Measurements from ENCODE around the gene CST5. TPM values are rescaled to one million over a fixed set of nuclear protein-coding genes. Genes with fewer than 3 reads are reported as not detected.
A peak's percentile ranks its signal among the peaks of the same experiment; 100 is the strongest.

The CST5 gene, protein sequence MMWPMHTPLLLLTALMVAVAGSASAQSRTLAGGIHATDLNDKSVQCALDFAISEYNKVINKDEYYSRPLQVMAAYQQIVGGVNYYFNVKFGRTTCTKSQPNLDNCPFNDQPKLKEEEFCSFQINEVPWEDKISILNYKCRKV
- total RNA-seq (not detected), polyA plus RNA-seq (ENCODE audit: insufficient read depth, low read depth, low replicate concordance) (not detected)
- long read RNA-seq, donor 1: 0 reads
- long read RNA-seq, donor 2: 0 reads

DNA sequence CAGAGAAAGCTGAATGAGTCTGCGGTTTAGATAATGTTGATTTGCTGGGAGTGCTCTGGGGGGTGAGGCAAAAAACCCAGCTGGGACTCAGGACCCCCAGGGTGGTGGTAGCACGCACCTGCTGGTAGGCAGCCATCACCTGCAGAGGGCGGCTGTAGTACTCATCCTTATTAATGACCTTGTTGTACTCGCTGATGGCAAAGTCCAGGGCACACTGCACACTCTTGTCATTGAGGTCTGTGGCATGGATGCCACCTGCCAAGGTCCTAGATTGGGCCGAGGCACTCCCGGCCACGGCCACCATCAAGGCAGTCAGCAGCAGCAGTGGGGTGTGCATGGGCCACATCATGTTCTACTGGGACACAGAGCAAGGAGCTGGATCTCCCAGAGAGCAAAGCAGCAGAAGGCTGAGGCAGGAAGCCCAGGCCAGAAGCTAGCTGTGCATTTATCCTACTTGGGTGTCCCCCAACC lies at the start of gene CST5:
TSS of gene CST5 (minus strand) at position 421 of the 471 bp plus-strand sequence. CDS start at position 349, 72 bp downstream.
- 90 to 100% methylated on average over 1 to 7 of the region's 7 CpGs for WGBS, 2 donors
- no peak for TF ChIP-seq POLR2A (IDR thresholded peaks at IDR 0.05)
- TF ChIP-seq, protein P1, sequence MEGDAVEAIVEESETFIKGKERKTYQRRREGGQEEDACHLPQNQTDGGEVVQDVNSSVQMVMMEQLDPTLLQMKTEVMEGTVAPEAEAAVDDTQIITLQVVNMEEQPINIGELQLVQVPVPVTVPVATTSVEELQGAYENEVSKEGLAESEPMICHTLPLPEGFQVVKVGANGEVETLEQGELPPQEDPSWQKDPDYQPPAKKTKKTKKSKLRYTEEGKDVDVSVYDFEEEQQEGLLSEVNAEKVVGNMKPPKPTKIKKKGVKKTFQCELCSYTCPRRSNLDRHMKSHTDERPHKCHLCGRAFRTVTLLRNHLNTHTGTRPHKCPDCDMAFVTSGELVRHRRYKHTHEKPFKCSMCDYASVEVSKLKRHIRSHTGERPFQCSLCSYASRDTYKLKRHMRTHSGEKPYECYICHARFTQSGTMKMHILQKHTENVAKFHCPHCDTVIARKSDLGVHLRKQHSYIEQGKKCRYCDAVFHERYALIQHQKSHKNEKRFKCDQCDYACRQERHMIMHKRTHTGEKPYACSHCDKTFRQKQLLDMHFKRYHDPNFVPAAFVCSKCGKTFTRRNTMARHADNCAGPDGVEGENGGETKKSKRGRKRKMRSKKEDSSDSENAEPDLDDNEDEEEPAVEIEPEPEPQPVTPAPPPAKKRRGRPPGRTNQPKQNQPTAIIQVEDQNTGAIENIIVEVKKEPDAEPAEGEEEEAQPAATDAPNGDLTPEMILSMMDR (IDR thresholded peaks at IDR 0.05): no peak
- intact Hi-C loops (cut with DNase I; ENCODE audit: low total_unique reads): no loop called here
- Histone ChIP-seq H3K4me1 (no peaks in the 10 kb centered on the region), H3K27me3 (no peaks in the 10 kb centered on the region), H3K9me3 (no peaks in the 10 kb centered on the region), H3K4me3 (no peak within 1 kb of the TSS), H3K36me3 (ENCODE audit: low read depth, missing control alignments) (no peaks in the 10 kb centered on the region), H3K27ac (no peak within 1 kb of the TSS)
- DNase-seq: no peak

DNA sequence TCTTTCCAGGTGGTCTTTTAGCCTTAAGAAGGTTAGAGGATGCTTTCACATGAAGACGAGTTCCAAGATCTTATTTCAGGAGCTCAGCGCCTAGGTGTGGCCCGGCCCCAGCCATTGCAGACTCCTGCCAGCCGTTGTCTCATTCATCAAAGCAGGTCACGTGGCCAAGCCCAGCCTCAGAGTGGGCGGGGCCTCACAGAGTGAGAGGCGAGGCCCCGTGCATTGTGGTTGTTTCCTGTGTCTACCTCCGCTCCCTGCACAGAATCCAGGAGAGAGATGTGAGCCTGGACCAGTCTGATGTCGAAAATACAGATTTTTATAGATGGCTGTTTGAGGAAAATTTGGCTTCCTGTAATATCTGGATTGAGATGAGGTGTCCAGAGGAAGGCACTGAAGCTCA lies 49.2 kb upstream of the CST5 start:
- 45 to 64% methylated on average over 9 to 10 of the region's 10 CpGs for WGBS, 2 donors
- Histone ChIP-seq H3K36me3 (ENCODE audit: low read depth, missing control alignments) (no peaks in the 10 kb centered on the region), H3K9me3 (no peaks in the 10 kb centered on the region), H3K27ac (no peak overlapping the region), H3K4me1 (no peaks in the 10 kb centered on the region), H3K4me3 (peak overlapping the region in 1 of 2 donors; percentile 4), H3K27me3 (no peaks in the 10 kb centered on the region)
- intact Hi-C loops (cut with DNase I; ENCODE audit: low total_unique reads): no loop called here
- TF ChIP-seq POLR2A (IDR thresholded peaks at IDR 0.05): no peak
- TF ChIP-seq, protein P1 (IDR thresholded peaks at IDR 0.05): no peak
- peak; percentile 72 for DNase-seq

DNA sequence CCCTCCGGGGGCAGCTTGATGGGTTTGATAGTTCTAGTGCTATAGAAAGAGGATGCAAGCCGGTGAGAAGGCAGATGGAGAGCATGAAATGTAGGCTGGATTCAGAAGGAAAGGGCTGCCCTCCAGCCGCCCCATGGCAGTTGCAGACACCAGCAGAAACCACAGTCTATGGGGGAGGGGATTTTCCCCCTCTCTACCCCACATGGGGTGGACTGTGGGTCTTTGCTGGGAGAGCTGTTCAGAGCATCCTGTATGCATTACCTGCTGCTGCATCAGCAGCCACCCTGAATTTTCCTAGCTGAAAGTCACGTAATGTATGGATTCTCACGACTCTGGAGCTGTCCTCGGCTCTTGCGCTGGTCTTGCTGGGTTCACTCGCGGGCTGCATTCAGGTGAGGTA lies 48.8 kb upstream of the CST5 start:
- TF ChIP-seq, protein P1 (IDR thresholded peaks at IDR 0.05): no peak
- TF ChIP-seq POLR2A (IDR thresholded peaks at IDR 0.05): no peak
- Histone ChIP-seq H3K4me3 (peak overlapping the region in 1 of 2 donors; percentile 4), H3K27me3 (no peaks in the 10 kb centered on the region), H3K36me3 (ENCODE audit: low read depth, missing control alignments) (no peaks in the 10 kb centered on the region), H3K4me1 (no peaks in the 10 kb centered on the region), H3K27ac (no peak overlapping the region), H3K9me3 (no peaks in the 10 kb centered on the region)
- intact Hi-C loops (cut with DNase I; ENCODE audit: low total_unique reads): no loop called here
- WGBS, 2 donors: 60 to 81% methylated on average over 7 to 9 of the region's 9 CpGs
- no peak for DNase-seq

DNA sequence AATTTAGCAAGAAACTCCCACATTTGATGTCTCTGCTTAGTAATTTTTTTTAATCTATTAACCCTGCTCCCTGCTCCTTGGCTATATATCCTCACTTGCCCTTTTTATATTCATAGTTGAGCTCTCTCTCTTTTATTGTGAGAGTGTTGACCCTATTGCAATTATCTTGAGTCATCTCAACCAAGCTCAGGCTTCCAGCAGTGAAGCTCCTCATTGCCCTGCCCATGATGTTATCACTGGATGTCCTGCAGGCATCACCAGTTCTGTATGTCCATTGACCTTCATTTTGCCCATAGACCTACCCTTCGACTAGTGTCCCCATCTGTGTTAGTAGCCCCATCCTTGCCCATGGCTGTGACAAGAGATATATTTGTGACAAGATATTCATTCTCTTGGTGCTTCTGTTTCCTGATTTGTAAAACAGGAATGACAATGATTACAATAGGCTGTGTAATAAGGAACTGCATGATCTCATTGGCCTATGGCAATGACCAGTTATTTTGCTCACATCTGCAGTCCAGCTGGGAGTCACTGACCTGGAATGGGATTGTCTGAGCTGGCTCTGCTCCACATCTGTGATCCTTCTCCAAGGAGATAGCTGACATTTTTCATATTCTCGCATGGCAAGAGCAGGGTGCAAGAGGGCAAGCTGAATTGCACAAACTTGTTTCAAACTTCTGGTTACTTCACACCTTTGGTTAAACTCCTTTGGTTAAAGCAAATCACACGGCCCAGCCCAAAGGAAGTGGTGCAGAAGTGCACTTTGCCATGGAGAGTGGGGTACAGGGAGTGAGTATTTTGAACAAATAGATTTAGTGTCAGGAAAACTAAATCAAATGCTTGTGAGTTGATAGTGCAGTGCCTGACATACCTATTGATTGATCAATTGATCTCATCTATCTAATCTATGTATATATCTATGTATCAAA lies 47.7 kb upstream of the CST5 start:
- Histone ChIP-seq H3K27ac (no peak overlapping the region), H3K4me3 (no peak overlapping the region), H3K36me3 (ENCODE audit: low read depth, missing control alignments) (no peaks in the 10 kb centered on the region), H3K27me3 (no peaks in the 10 kb centered on the region), H3K4me1 (no peaks in the 10 kb centered on the region), H3K9me3 (no peaks in the 10 kb centered on the region)
- no peak for TF ChIP-seq POLR2A (IDR thresholded peaks at IDR 0.05)
- TF ChIP-seq, protein P1 (IDR thresholded peaks at IDR 0.05): no peak
- WGBS, 2 donors: 52 to 53% methylated on average over 3 of the region's 3 CpGs
- intact Hi-C loops (cut with DNase I; ENCODE audit: low total_unique reads): no loop called here
- no peak for DNase-seq
